ENCODE data around the gene ASZ1.
A peak's percentile ranks its signal among the peaks of the same experiment; 100 is the strongest.
"Not testable (repeated sequence)": the region's sequence is repeated elsewhere in the genome, so short reads cannot be mapped to it uniquely, and the experiment has no call there.

ASZ1 gene

GRCh38 chr7:117435475-117436043 lies 8.3 kb upstream of the ASZ1 start:
- in situ Hi-C loops (cut with HindIII; ENCODE audit: low pct_unique_long_range_greater_than_20kb, low sequenced_read_pairs) = no loop called here
- no peak for TF ChIP-seq JUND (IDR thresholded peaks at IDR 0.05; ENCODE audit: low read depth)
- DNase-seq (ENCODE audit: low read depth in 1 of 2, low spot score in 1 of 2) = no peak

DNA sequence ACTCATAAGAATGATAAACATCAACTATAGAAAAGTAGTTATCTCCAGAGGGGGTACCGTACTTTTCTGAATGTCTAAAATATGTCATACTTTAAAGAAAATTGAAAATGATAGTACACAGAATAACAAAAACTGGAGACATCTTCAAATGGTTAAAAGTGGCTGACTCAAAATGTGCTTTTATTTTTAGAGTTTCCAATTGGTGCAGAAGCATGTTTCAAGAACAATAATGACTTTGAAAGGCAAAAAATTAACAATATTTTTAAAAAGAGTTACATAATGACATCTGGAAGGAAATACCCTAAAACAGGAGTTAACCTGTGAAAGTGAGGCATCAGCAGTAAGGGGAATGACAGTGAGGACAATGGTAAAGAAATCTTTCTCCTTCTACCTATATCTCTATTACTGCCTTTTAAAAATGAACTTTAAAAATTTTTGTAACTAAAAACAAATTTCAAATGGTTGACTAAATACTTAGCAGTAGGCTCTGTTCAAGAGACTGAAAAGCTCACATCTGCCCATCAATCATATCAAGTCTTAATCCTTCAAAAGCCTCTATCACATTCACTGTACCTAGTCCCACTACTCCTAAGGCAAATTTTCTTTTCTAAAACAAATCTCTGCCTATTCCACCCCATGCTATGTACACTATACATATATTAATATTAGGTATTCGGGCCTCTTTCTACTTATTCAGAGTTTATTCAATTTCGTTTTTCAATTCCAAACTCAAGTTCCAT lies 3.0 kb downstream of the ASZ1 start:
- no peak for TF ChIP-seq JUND (IDR thresholded peaks at IDR 0.05; ENCODE audit: low read depth)
- in situ Hi-C loops (cut with HindIII; ENCODE audit: low pct_unique_long_range_greater_than_20kb, low sequenced_read_pairs) = no loop called here
- DNase-seq (ENCODE audit: low read depth in 1 of 2, low spot score in 1 of 2) = no peak

DNA sequence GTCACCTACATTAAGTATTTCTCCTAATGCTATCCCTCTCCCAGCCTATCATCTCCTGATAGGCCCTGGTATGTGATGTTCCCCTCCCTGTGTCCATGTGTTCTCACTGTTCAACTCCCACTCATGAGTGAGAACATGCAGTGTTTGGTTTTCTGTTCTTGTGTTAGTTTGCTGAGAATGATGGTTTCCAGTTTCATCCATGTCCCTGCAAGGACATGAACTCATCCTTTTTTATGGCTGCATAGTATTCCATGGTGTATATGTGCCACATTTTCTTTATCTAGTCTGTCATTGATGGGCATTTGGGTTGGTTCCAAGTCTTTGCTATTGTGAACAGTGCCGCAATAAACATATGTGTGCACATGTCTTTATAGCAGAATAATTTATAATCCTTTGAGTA lies 12.7 kb downstream of the ASZ1 start:
- in situ Hi-C loops (cut with HindIII; ENCODE audit: low pct_unique_long_range_greater_than_20kb, low sequenced_read_pairs) = not testable (repeated sequence)

DNA sequence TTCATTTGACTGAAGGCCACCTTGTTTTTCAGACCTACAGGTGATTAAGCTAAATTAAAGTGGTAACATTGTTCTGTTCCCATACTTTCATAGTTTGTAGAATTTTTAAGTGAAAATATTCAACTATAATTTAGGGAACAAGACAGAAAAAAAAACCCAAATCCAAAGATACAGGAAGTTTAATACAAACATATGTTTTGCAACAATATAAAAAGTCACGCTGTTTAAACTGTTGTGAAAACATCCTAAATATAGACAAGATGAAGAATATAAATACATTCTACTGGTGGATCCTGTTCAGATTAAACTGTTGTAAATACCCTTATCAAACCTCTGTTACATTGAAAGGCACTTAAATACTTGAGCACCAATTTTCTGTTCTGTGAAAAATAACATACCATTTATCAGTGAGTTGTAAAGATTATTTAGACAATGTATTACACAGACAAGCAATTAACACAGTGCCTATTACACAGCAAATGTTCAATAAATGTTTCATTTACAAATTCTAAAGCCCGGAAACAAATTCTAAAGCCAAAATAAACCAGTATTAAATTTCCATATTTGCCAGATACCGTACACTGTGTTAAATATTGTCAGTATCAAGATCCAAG lies 14.2 kb downstream of the ASZ1 start:
- in situ Hi-C loops (cut with HindIII; ENCODE audit: low pct_unique_long_range_greater_than_20kb, low sequenced_read_pairs) = no loop called here
- DNase-seq (ENCODE audit: low read depth in 1 of 2, low spot score in 1 of 2) = no peak
- no peak for TF ChIP-seq JUND (IDR thresholded peaks at IDR 0.05; ENCODE audit: low read depth)

More for the DNA sequence above, 12.7 kb downstream of the ASZ1 start:
- DNase-seq (ENCODE audit: low read depth in 1 of 2, low spot score in 1 of 2) = not testable (repeated sequence)

DNA sequence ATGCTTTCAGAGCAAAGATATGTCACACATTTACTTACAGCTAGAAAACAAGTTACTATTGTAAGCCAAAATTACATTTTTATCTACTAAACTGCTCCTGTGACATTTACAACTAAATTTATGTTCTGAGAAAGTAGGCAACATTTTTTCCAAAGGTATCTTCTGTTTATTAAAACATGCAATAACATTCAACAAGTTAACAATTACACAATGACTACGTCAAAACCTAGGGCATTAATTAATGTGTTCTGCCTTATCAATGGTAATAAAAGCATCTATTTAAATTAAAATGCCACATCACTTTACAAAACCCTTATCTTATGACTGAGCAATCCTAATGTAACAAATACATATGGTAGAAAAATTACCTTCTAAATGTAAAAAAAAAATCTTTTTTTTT lies 14.9 kb downstream of the ASZ1 start:
- TF ChIP-seq JUND (IDR thresholded peaks at IDR 0.05; ENCODE audit: low read depth) = no peak
- in situ Hi-C loops (cut with HindIII; ENCODE audit: low pct_unique_long_range_greater_than_20kb, low sequenced_read_pairs) = no loop called here
- no peak for DNase-seq (ENCODE audit: low read depth in 1 of 2, low spot score in 1 of 2)

GRCh38 chr7:117411539-117411938 lies 15.8 kb downstream of the ASZ1 start:
- TF ChIP-seq JUND (IDR thresholded peaks at IDR 0.05; ENCODE audit: low read depth) = no peak
- in situ Hi-C loops (cut with HindIII; ENCODE audit: low pct_unique_long_range_greater_than_20kb, low sequenced_read_pairs) = no loop called here
- no peak for DNase-seq (ENCODE audit: low read depth in 1 of 2, low spot score in 1 of 2)

- in situ Hi-C loops (cut with HindIII; ENCODE audit: low pct_unique_long_range_greater_than_20kb, low sequenced_read_pairs) = no loop called here
- TF ChIP-seq JUND (IDR thresholded peaks at IDR 0.05; ENCODE audit: low read depth) = no peak
- no peak for DNase-seq (ENCODE audit: low read depth in 1 of 2, low spot score in 1 of 2)
Measured at GRCh38 chr7:117408831-117409230, 18.5 kb downstream of the ASZ1 start.

- no peak for TF ChIP-seq JUND (IDR thresholded peaks at IDR 0.05; ENCODE audit: low read depth)
- DNase-seq (ENCODE audit: low read depth in 1 of 2, low spot score in 1 of 2) = peak in 1 of 2 experiments; percentile 5
- in situ Hi-C loops (cut with HindIII; ENCODE audit: low pct_unique_long_range_greater_than_20kb, low sequenced_read_pairs) = no loop called here
Measured at GRCh38 chr7:117405519-117405918, 21.8 kb downstream of the ASZ1 start.

- in situ Hi-C loops (cut with HindIII; ENCODE audit: low pct_unique_long_range_greater_than_20kb, low sequenced_read_pairs) = no loop called here
- no peak for DNase-seq (ENCODE audit: low read depth in 1 of 2, low spot score in 1 of 2)
- TF ChIP-seq JUND (IDR thresholded peaks at IDR 0.05; ENCODE audit: low read depth) = no peak
Measured at GRCh38 chr7:117403737-117404136, 23.6 kb downstream of the ASZ1 start.

DNA sequence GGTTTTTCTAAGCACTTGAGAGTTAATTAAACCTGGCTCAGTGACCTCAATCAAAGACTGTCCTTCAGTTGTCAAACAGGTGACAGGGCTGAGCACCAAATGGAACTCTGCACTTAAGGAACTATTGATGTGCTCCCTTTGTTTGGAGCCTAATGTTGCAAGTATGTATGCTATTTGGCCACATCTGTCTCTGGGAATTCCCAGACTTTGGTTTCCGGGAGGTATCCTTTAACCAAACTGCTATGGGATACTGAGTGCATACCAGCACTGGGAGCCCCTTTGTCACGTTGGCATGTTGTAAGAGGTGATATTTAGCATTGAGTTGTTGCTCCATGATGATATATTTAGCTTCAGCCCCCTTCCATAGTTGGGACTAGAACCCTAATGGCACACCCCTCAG lies 25.2 kb downstream of the ASZ1 start:
- in situ Hi-C loops (cut with HindIII; ENCODE audit: low pct_unique_long_range_greater_than_20kb, low sequenced_read_pairs) = no loop called here
- TF ChIP-seq JUND (IDR thresholded peaks at IDR 0.05; ENCODE audit: low read depth) = no peak
- DNase-seq (ENCODE audit: low read depth in 1 of 2, low spot score in 1 of 2) = no peak

DNA sequence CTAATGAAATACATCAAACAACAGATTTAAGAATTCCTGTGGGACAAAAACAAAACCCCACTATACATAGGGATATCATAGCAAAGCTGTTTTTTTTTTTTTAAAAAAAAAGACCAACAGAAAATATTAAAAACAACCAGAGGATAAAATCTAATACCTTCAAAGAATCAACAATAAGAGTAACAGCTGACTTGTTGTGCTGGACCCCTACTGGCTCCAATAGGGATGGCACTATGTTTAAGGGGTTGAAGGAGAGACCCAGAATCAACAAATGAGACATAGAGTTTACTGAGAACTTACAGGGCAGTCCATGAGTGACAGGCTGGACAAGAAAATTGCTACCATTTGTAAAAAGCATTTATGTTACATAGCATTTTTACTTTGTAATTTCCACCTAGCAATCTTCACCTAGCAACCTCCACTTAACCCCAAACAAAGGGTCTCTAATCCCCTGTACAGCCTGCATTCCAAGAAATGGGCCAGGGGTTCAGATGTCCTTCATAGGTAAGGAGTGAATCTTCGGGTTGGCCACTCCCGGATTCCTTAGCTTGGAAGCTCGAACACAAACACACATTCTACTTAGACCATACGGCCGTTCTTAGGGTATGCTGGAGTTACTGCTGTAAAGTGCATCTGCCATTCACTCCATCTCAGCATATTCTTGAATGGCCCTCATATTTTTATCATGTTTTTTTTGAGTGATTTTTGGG lies 25.8 kb downstream of the ASZ1 start:
- TF ChIP-seq JUND (IDR thresholded peaks at IDR 0.05; ENCODE audit: low read depth) = no peak
- in situ Hi-C loops (cut with HindIII; ENCODE audit: low pct_unique_long_range_greater_than_20kb, low sequenced_read_pairs) = no loop called here

DNA sequence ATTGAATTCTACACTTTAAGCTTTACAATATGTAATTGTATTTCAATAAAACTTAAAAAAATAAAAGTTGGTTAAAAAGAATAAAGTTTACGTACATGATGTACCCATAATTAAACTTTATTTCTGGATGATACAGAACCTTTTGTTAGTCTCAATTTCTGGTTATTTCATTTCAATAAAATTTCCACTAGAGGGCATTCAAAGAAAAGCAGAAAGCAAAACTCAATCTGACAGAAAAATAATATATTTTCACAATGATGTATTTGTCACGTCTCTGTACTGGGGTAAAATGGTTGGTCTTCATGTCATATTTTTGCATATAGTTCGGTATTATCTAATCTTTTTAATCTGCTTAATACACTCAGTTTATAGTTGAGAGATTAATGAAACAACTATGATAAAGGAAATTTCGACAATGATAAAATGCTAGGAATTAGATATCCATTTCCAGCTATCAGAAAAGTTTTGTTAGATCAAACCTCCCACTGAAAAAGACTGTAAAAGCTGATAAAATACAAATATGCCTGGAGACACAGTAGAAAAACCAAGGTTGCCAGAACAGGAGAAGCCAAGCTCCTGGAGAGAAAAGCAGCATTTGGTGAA lies 27.4 kb downstream of the ASZ1 start:
- TF ChIP-seq JUND (IDR thresholded peaks at IDR 0.05; ENCODE audit: low read depth) = no peak
- in situ Hi-C loops (cut with HindIII; ENCODE audit: low pct_unique_long_range_greater_than_20kb, low sequenced_read_pairs) = no loop called here

More for the DNA sequence above, 25.8 kb downstream of the ASZ1 start:
- DNase-seq (ENCODE audit: low read depth in 1 of 2, low spot score in 1 of 2) = peak in 1 of 2 experiments; percentile 15

More for the DNA sequence above, 27.4 kb downstream of the ASZ1 start:
- DNase-seq (ENCODE audit: low read depth in 1 of 2, low spot score in 1 of 2) = peak; percentile 1

All from T47D (cell line).